ENCODE data around the gene PRKAG2. TPM values are rescaled to one million over a fixed set of nuclear protein-coding genes. Genes with fewer than 3 reads are reported as not detected.

Gene PRKAG2
- total and polyA plus RNA-seq, 2 experiments from 2014 or later, result 9.1 to 14.9 TPM

- no peak for TF ChIP-seq ETS1 (IDR thresholded peaks at IDR 0.05)
- TF ChIP-seq EZH2 (IDR thresholded peaks at IDR 0.05; ENCODE audit: low read depth, unreplicated experiment), result no peak
- TF ChIP-seq, protein P1, sequence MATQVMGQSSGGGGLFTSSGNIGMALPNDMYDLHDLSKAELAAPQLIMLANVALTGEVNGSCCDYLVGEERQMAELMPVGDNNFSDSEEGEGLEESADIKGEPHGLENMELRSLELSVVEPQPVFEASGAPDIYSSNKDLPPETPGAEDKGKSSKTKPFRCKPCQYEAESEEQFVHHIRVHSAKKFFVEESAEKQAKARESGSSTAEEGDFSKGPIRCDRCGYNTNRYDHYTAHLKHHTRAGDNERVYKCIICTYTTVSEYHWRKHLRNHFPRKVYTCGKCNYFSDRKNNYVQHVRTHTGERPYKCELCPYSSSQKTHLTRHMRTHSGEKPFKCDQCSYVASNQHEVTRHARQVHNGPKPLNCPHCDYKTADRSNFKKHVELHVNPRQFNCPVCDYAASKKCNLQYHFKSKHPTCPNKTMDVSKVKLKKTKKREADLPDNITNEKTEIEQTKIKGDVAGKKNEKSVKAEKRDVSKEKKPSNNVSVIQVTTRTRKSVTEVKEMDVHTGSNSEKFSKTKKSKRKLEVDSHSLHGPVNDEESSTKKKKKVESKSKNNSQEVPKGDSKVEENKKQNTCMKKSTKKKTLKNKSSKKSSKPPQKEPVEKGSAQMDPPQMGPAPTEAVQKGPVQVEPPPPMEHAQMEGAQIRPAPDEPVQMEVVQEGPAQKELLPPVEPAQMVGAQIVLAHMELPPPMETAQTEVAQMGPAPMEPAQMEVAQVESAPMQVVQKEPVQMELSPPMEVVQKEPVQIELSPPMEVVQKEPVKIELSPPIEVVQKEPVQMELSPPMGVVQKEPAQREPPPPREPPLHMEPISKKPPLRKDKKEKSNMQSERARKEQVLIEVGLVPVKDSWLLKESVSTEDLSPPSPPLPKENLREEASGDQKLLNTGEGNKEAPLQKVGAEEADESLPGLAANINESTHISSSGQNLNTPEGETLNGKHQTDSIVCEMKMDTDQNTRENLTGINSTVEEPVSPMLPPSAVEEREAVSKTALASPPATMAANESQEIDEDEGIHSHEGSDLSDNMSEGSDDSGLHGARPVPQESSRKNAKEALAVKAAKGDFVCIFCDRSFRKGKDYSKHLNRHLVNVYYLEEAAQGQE (IDR thresholded peaks at IDR 0.05; ENCODE audit: unreplicated experiment), result no peak
- TF ChIP-seq ZNF114 (CRISPR knock-in tag; IDR thresholded peaks at IDR 0.05), result no peak
- TF ChIP-seq POLR2AphosphoS5 (IDR thresholded peaks at IDR 0.05; ENCODE audit: low read depth), result no peak
- no peak for TF ChIP-seq NANOG (IDR thresholded peaks at IDR 0.05; ENCODE audit: borderline replicate concordance)
- TF ChIP-seq EZH2phosphoT487 (IDR thresholded peaks at IDR 0.05; ENCODE audit: unreplicated experiment), result no peak
- no peak for TF ChIP-seq CTCF (conservative IDR thresholded peaks at IDR 0.05; ENCODE audit: low read depth in 2 of 2)
These were observed 151.9 kb downstream of the PRKAG2 start (continued) for GRCh38 chr7:151724920-151725584.

- H3K4me3 ChIP-seq, result no peak overlapping the region
- peaks cover 8% of the 10 kb centered on the region for H3K27me3 Mint-ChIP-seq (ENCODE audit: insufficient read depth, low read depth, poor library complexity)
- no peak for TF ChIP-seq ZNF114 (CRISPR knock-in tag; IDR thresholded peaks at IDR 0.05)
- no peak for TF ChIP-seq ZNF331 (CRISPR knock-in tag; IDR thresholded peaks at IDR 0.05; ENCODE audit: low read depth)
- TF ChIP-seq CREB1 (CRISPR knock-in tag; IDR thresholded peaks at IDR 0.05; ENCODE audit: low read depth), result no peak
- TF ChIP-seq NANOG (IDR thresholded peaks at IDR 0.05; ENCODE audit: borderline replicate concordance), result no peak
- TF ChIP-seq JUNB (IDR thresholded peaks at IDR 0.05; ENCODE audit: unreplicated experiment), result no peak
- no peak for TF ChIP-seq EZH2phosphoT487 (IDR thresholded peaks at IDR 0.05; ENCODE audit: unreplicated experiment)
- no peak for TF ChIP-seq EZH2 (IDR thresholded peaks at IDR 0.05; ENCODE audit: low read depth, unreplicated experiment)
These were observed 152.5 kb downstream of the PRKAG2 start for GRCh38 chr7:151724250-151724915.

More at GRCh38 chr7:151724250-151724915, 152.5 kb downstream of the PRKAG2 start:
- H3K9me3 Mint-ChIP-seq, result no peaks in the 10 kb centered on the region; the same call in 2 of the 3 replicates
- no peak overlapping the region for H3K27ac Mint-ChIP-seq
- no peaks in the 10 kb centered on the region for H3K9me2 ChIP-seq (ENCODE audit: insufficient read depth)
- no peak overlapping the region for H2AFZ ChIP-seq
- H3F3A ChIP-seq (replicated peaks; ENCODE audit: low read depth), result no peaks in the 10 kb centered on the region
- H3K36me3 ChIP-seq (ENCODE audit: insufficient read depth), result no peaks in the 10 kb centered on the region
- peaks cover 8% of the 10 kb centered on the region for H3K4me1 Mint-ChIP-seq
- H3K27ac ChIP-seq (ENCODE audit: low read depth), result no peak overlapping the region
- DNase-seq (ENCODE audit: low spot score), result no peak
- no peaks in the 10 kb centered on the region for H4K20me1 ChIP-seq (replicated peaks; ENCODE audit: insufficient read depth)
- ATAC-seq, result no peak
- H3K36me3 Mint-ChIP-seq (ENCODE audit: low read depth), result no peaks in the 10 kb centered on the region
- no peaks in the 10 kb centered on the region for H3K27me3 ChIP-seq (ENCODE audit: insufficient read depth)
- H3K79me2 ChIP-seq (replicated peaks; ENCODE audit: insufficient read depth), result no peaks in the 10 kb centered on the region
- no peak overlapping the region for H3K4me3 Mint-ChIP-seq
- no peak overlapping the region for H3K4me2 ChIP-seq
- no peaks in the 10 kb centered on the region for H3K4me1 ChIP-seq (ENCODE audit: insufficient read depth)
